Activated naive CD8-positive, alpha-beta T cell treated with anti-CD3 and anti-CD28 coated beads for 36 hours (primary cell): ENCODE results near the gene FMN1. TPM values are rescaled to one million over a fixed set of nuclear protein-coding genes. Genes with fewer than 3 reads are reported as not detected.
A peak's percentile ranks its signal among the peaks of the same experiment; 100 is the strongest.

Source experiments
- DNase-seq: peaks from one replicate; pipeline ENCODE4 v3.0.0; 2021
- H3K27ac Mint-ChIP-seq: one replicate; pipeline ENCODE4 v1.8.0; 2022; ENCODE audit warnings: mild to moderate bottlenecking, moderate library complexity, mixed read lengths
- H3K27me3 Mint-ChIP-seq: one replicate; pipeline ENCODE4 v1.8.0; 2022; ENCODE audit warnings: mild to moderate bottlenecking, mixed read lengths
- H3K36me3 Mint-ChIP-seq: one replicate; pipeline ENCODE4 v1.8.0; 2021; ENCODE audit warnings: mild to moderate bottlenecking, mixed read lengths
- H3K4me1 Mint-ChIP-seq: one replicate; pipeline ENCODE4 v1.8.0; 2021; ENCODE audit warnings: mixed read lengths
- H3K4me3 Mint-ChIP-seq: one replicate; pipeline ENCODE4 v1.8.0; 2022; ENCODE audit warnings: mild to moderate bottlenecking, moderate library complexity, mixed read lengths
- H3K9me3 Mint-ChIP-seq: one replicate; pipeline ENCODE4 v1.8.0; 2022; ENCODE audit warnings: mixed read lengths
- total RNA-seq, 2 experiments: library from RNA; stranded (reverse); gene quantifications; one replicate each; pipeline ENCODE4 v1.2.3, GENCODE V29; 2021

Gene FMN1
- total RNA-seq, 2 experiments from 2014 or later = 0.14 to 0.31 TPM

DNA sequence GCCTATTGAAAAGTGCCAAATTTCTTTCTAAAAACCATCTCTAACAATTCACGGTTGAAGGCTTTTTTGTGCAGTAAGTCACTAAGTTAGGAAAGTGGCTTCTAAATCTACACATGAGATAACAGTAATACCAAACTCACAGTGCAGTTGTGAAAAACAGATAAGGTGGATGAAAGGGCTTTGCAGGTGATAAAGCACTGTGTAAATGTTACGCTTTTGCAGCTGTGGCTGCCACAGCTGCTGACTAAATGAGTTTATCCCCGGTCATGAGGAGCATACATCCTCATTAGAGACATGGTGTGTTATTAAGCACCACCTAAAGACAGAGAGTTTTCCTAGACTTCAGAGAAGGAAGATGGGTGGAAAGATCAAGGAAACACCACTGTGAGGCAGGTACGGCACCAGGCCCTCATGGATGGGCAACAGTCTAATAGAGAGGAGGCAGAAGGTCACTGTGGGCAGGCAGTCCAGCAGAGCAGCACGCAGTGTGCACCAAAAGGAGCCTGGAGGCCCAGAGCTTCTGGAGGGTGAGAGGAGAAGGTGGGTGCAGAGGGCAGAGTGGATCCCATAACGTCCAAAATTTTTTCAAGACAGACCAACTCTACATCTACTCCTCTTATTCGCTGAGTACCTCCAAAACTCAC lies 68.5 kb downstream of the FMN1 start:
- DNase-seq = no peak
- Mint-ChIP-seq H3K27me3 (no peaks in the 10 kb centered on the region), H3K36me3 (peaks cover 3% of the 10 kb centered on the region), H3K9me3 (peaks cover 3% of the 10 kb centered on the region), H3K4me1 (peaks cover 13% of the 10 kb centered on the region), H3K4me3 (peak overlapping the region; percentile 29), H3K27ac (no peak overlapping the region)

DNA sequence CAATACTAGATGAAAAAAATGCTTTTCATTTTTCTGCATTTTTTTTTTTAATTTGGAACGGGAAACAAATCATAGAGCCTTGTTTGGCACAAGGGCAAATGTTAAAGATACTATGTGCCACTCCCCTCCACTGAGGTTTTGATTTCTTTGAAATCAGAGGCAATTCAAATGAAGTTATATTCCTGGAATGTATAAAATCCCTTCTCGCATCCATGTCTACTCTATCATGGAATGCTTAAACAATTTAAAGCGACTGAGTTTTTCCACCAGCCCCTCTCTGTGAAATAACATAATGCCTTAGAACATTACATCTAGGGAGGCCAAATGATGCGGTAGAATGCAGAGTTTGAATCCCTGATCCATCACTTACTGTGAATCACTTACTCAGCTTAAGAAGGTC lies 69.7 kb downstream of the FMN1 start:
- Mint-ChIP-seq H3K27ac (no peak overlapping the region), H3K9me3 (peaks cover 3% of the 10 kb centered on the region), H3K27me3 (no peaks in the 10 kb centered on the region), H3K4me3 (no peak overlapping the region), H3K4me1 (peaks cover 13% of the 10 kb centered on the region), H3K36me3 (peaks cover 3% of the 10 kb centered on the region)
- no peak for DNase-seq

- Mint-ChIP-seq H3K4me3 (no peak overlapping the region), H3K36me3 (peaks cover 3% of the 10 kb centered on the region), H3K27ac (no peak overlapping the region), H3K9me3 (peaks cover 3% of the 10 kb centered on the region), H3K4me1 (peaks cover 13% of the 10 kb centered on the region), H3K27me3 (no peaks in the 10 kb centered on the region)
- no peak for DNase-seq
Observed at GRCh38 chr15:33124279-33124678, 70.2 kb downstream of the FMN1 start.

DNA sequence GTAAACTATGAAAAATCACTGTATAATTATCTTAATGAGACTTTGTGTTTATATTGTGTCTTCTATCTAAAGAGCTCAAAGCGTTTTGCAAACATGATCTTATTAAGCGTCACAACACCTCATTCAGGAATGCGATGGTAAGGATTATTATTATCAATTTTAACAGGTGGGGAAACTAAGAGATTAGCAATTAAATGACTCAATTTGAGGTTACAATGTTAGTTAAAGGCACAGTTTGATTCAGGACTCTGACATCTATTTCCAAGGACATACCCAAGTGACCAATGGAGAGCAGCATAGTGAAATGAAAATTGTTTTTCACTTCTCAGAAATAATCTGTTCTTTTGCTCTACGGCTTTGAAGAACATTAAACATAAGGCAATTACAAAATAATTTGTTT lies 74.6 kb downstream of the FMN1 start:
- H3K36me3 Mint-ChIP-seq = no peaks in the 10 kb centered on the region
- H3K4me3 Mint-ChIP-seq = no peak overlapping the region
- H3K9me3 Mint-ChIP-seq = no peaks in the 10 kb centered on the region
- H3K4me1 Mint-ChIP-seq = no peaks in the 10 kb centered on the region
- H3K27ac Mint-ChIP-seq = no peak overlapping the region
- no peaks in the 10 kb centered on the region for H3K27me3 Mint-ChIP-seq
- DNase-seq = no peak

GRCh38 chr15:33119273-33119672 lies 75.2 kb downstream of the FMN1 start:
- Mint-ChIP-seq H3K27ac (no peak overlapping the region), H3K4me1 (no peaks in the 10 kb centered on the region), H3K9me3 (no peaks in the 10 kb centered on the region), H3K4me3 (no peak overlapping the region), H3K36me3 (no peaks in the 10 kb centered on the region), H3K27me3 (no peaks in the 10 kb centered on the region)
- DNase-seq = no peak

- Mint-ChIP-seq H3K4me1 (no peaks in the 10 kb centered on the region), H3K27ac (no peak overlapping the region)
Observed at GRCh38 chr15:33116198-33116597, 78.3 kb downstream of the FMN1 start.

DNA sequence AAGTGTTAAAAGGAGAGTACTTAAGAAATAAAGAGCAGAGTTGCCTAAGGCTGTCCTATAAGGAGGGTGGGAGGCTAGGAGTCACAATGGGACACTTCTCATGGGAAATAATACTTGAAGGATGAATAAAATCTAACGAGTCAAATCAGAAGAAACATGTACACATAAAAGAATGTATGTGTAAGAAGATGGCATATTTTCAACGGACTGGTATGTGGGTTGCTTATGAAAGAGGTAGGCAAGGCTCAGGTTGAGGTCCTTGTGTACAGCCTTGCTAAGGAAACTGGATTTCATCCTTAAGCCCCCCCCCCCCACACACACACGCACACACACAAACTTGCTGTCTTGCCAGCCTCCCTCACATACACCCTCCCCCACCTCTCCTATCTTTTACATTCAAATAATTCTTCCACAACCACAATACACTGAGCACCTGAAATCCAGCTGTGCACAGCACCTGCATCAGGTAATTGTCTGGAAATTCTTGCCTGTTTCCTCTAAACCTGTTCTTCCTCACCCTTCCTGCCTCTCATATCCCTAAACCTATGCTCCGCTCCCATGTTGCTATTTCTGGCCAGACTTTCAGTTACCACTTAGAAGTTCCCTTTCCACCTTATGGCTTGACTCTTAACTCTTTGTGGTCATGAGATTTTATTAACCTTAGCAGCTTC lies 79.2 kb downstream of the FMN1 start:
- Mint-ChIP-seq H3K27me3 (no peaks in the 10 kb centered on the region), H3K4me3 (no peak overlapping the region), H3K9me3 (no peaks in the 10 kb centered on the region), H3K36me3 (no peaks in the 10 kb centered on the region), H3K4me1 (no peaks in the 10 kb centered on the region), H3K27ac (no peak overlapping the region)
- DNase-seq = no peak

More at GRCh38 chr15:33116198-33116597, 78.3 kb downstream of the FMN1 start:
- no peaks in the 10 kb centered on the region for H3K9me3 Mint-ChIP-seq
- H3K4me3 Mint-ChIP-seq = no peak overlapping the region
- no peaks in the 10 kb centered on the region for H3K27me3 Mint-ChIP-seq
- DNase-seq = no peak
- no peaks in the 10 kb centered on the region for H3K36me3 Mint-ChIP-seq

DNA sequence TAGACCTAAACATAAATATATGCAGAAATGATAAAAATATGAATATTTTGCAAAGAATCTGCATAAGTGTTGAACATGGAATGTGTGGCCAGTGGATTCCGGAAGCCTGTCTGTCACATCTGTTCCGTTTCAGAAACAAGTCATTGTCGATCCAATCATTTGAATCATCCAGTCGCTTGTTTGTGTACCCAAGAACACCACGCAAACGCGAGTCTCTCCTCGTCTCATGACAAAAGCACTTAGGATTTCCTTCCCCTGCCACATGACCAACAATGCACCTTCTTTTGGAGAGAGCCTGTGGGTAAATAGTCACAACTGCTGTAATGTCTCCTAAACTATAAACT lies 80.2 kb downstream of the FMN1 start:
- no peak overlapping the region for H3K27ac Mint-ChIP-seq
- no peaks in the 10 kb centered on the region for H3K9me3 Mint-ChIP-seq
- no peak overlapping the region for H3K4me3 Mint-ChIP-seq
- peaks cover 3% of the 10 kb centered on the region for H3K27me3 Mint-ChIP-seq
- H3K36me3 Mint-ChIP-seq = no peaks in the 10 kb centered on the region
- no peaks in the 10 kb centered on the region for H3K4me1 Mint-ChIP-seq
- no peak for DNase-seq

- Mint-ChIP-seq H3K4me1 (no peaks in the 10 kb centered on the region), H3K36me3 (no peaks in the 10 kb centered on the region), H3K27me3 (peaks cover 4% of the 10 kb centered on the region), H3K4me3 (no peak overlapping the region), H3K9me3 (no peaks in the 10 kb centered on the region), H3K27ac (no peak overlapping the region)
- DNase-seq = no peak
Observed at GRCh38 chr15:33113666-33114373, 80.7 kb downstream of the FMN1 start.

DNA sequence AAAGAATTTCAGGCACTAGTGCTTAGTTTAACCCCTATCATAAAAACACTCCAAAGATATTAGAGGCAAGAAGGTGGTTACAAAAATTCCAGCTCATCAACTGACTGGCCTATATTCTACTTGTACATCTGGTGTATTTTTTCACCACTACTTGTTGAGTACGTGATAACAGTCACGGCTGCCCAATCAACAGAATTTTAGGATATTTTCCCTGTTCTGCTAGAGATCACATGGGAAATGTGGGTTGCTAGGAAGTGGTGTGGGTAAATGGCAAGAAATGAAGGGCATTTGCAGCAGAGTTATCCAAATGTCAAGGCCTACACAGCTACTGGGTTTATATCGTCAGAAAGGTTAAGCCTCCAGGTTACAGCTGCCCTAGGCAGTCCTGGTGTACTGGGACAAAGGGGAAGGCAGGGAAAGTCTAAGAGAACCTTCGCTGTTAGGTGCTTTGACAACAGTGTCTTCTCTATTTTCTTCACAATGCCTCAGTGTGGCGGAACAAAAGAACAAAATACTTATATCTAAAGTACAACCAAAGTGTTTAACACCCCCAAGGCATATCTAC lies 81.9 kb downstream of the FMN1 start:
- H3K4me3 Mint-ChIP-seq = no peak overlapping the region
- peaks cover 4% of the 10 kb centered on the region for H3K27me3 Mint-ChIP-seq
- no peaks in the 10 kb centered on the region for H3K9me3 Mint-ChIP-seq
- no peak overlapping the region for H3K27ac Mint-ChIP-seq
- H3K36me3 Mint-ChIP-seq = no peaks in the 10 kb centered on the region
- no peak for DNase-seq
- no peaks in the 10 kb centered on the region for H3K4me1 Mint-ChIP-seq

DNA sequence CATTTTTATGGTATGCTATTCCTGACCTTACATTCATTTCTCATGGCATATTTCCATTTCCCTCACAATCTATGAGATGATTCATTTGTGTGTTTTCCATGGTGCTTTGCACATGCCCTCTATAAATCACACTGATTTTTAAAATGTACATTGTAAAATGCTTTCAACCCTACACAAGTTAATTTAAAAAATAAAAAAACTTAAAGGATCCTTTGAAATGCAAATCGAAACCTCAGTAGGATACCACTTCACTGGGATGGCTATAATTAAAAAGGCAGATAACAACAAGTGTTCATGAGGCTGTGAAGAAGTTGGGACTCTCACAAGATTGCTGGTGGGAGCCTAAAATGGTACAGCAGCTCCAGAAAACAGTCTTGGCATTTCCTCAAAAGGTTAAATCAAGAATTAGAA lies 83.5 kb downstream of the FMN1 start:
- Mint-ChIP-seq H3K4me3 (no peak overlapping the region), H3K27ac (no peak overlapping the region), H3K9me3 (no peaks in the 10 kb centered on the region), H3K36me3 (no peaks in the 10 kb centered on the region), H3K27me3 (peaks cover 4% of the 10 kb centered on the region), H3K4me1 (no peaks in the 10 kb centered on the region)
- no peak for DNase-seq

DNA sequence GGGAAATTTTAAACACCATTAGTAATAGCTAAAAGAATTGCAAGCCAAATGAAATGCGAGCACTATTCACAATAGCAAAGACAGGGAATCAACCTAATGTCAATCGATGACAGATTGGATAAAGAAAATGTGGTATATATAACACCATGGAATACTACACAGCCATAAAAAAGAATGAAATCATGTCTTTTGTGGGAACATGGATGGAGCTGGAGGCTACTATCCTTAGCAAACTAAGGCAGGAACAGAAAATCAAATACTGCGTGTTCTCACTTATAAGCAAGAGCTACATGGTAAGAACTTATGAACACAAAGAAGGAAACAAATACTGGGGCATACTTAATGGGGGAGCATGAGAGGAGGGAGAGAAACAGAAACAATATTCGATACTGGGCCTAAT lies 85.2 kb downstream of the FMN1 start:
- H3K27me3 Mint-ChIP-seq = peaks cover 4% of the 10 kb centered on the region
- no peak for DNase-seq
- H3K9me3 Mint-ChIP-seq = no peaks in the 10 kb centered on the region
- peaks cover 2% of the 10 kb centered on the region for H3K4me1 Mint-ChIP-seq
- no peaks in the 10 kb centered on the region for H3K36me3 Mint-ChIP-seq
- H3K27ac Mint-ChIP-seq = no peak overlapping the region
- H3K4me3 Mint-ChIP-seq = no peak overlapping the region

DNA sequence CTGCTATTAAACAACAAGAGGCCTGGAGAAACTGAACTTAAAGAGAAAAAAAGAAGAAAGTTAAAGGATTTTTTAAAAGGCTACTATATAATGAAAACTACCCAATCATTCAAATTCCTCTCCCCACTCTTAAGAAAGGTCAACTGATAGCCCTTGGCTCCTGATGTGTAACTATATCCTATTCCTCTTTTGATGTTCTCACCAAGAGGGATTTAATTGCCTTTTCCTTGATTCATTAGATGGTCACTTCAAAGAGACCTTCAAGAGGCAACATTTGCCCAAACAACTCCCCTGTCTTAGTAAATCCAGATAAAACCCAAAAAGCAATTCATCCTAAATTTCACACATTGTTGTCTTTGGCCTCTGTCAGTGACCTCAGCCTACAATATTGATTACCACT lies 86.0 kb downstream of the FMN1 start:
- DNase-seq = no peak
- Mint-ChIP-seq H3K4me3 (no peak overlapping the region), H3K36me3 (no peaks in the 10 kb centered on the region), H3K27ac (no peak overlapping the region), H3K4me1 (peaks cover 2% of the 10 kb centered on the region), H3K9me3 (no peaks in the 10 kb centered on the region), H3K27me3 (peaks cover 4% of the 10 kb centered on the region)

DNA sequence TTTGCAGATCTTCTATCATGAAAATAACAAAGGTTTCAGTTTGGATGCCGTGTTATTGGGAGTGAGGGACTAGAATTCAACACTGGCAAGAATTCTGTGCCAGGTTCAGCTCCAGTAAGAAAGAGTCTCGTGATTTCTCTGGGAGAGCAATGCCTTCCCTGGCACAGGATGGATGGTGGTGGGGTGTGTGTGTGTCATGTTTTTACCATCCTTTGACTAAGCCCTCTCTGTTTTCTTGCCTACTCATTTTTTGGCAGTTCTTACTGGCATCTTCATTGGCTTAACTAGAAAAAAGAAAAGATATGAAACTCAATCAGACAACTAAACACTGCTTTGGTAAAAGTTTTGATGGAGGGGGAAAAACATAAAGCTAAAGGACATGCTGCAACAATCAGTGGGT lies 86.6 kb downstream of the FMN1 start:
- peaks cover 4% of the 10 kb centered on the region for H3K27me3 Mint-ChIP-seq
- H3K4me3 Mint-ChIP-seq = no peak overlapping the region
- no peaks in the 10 kb centered on the region for H3K9me3 Mint-ChIP-seq
- H3K36me3 Mint-ChIP-seq = no peaks in the 10 kb centered on the region
- H3K4me1 Mint-ChIP-seq = peaks cover 4% of the 10 kb centered on the region
- no peak for DNase-seq
- no peak overlapping the region for H3K27ac Mint-ChIP-seq

GRCh38 chr15:33104212-33104611 lies 90.3 kb downstream of the FMN1 start:
- no peak overlapping the region for H3K4me3 Mint-ChIP-seq

More at GRCh38 chr15:33104212-33104611, 90.3 kb downstream of the FMN1 start:
- H3K36me3 Mint-ChIP-seq = no peaks in the 10 kb centered on the region
- peak overlapping the region; percentile 32 for H3K27ac Mint-ChIP-seq
- H3K27me3 Mint-ChIP-seq = no peaks in the 10 kb centered on the region
- DNase-seq = peak; percentile 7
- peaks cover 4% of the 10 kb centered on the region for H3K4me1 Mint-ChIP-seq
- H3K9me3 Mint-ChIP-seq = peaks cover 4% of the 10 kb centered on the region
